ENCODE data around the gene CLK3.
"Not testable (repeated sequence)": the region's sequence is repeated elsewhere in the genome, so short reads cannot be mapped to it uniquely, and the experiment has no call there.

The CLK3 gene

GRCh38 chr15:74621936-74622335 lies 6.3 kb downstream of the CLK3 start:
- DNase-seq: no peak

DNA sequence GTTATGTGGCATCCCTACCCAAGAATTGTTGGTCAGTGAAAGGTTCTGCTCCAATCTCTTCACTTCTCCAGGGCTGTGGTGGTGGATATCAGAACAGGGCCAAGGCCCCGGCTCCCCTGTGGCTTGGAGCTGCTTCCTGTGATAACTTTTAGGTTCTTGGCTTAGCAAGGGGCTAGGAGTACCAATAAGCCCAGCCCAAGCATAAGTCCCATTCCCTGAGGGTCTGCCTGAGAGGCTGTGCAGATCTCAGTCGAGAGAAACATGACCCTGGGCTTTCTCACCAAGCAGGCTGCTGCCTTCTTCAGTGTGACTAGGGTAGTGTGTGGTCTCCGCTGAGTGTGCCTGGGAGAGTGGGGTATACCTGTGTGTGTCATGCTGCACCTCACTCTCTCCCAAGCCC lies 7.1 kb downstream of the CLK3 start:
- no peak for DNase-seq

DNA sequence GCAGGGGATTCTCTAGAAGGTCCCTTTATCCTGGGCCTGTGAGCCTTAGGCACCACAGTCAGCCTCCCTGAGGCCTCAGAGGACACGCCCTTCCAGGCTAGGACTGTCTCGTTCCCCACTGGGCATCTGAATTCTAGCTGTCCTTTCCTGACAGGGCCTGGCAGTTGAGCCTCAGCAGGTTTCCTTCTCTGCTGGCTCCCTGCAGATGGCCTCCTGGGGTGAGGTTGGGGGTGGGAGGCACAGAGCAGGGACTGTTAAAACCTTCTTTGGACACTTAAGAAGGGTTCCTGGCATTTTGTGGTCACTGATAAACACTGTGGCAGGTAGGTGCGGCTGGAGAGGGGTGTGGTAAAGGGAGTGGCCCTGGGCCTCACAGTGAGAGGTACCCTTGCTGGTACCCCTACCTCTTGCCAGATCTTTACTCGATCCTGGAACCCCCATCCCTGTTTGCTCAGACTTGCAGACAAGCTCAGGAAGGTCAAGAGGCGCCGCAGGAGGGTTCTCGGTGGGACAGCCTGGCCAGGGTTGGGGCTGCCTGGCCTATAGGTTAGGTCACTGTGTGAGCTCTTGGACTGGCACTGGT lies 8.5 kb downstream of the CLK3 start:
- no peak for DNase-seq

- DNase-seq: no peak
Measured at GRCh38 chr15:74625693-74626092, 10.1 kb downstream of the CLK3 start.

- no peak for DNase-seq
Measured at GRCh38 chr15:74626336-74626735, 10.7 kb downstream of the CLK3 start.

DNA sequence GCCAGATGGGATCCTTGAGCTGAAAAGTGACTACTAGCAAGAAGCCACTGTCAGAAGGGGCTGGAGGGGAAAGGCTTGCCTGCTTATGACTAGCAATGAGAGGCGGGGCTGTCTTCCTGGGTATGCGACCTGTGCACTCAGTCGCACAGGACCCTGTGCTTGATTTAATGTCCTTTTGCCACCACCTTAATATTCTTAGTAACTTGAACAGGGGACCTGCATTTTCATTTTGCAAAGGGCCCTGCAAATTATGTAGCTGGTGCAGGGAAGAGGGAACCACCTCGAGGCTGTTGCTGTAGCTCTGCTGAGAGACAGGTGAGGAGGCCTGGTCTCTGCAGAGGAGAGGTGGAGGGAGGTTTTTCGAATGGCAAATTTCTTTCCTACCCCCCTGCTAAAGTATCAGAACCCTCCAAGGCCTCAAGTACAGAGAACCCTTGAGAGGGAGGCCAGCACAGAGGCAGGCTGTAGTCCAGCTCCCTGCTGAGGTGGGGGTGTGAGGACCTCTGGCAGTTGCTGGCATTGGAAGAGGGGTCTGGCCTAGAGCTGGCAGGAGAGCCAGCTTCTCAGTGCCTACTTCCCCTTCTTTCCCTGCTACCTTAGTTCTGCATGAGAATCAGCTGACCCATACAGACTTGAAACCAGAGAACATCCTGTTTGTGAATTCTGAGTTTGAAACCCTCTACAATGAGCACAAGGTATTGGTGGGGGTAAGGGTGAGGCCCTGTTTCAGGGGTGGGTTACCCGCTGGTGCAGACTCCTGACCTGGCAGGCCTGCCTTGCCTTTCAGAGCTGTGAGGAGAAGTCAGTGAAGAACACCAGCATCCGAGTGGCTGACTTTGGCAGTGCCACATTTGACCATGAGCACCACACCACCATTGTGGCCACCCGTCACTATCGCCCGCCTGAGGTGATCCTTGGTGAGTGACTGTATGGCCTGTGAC lies 11.4 kb downstream of the CLK3 start:
- no peak for DNase-seq

DNA sequence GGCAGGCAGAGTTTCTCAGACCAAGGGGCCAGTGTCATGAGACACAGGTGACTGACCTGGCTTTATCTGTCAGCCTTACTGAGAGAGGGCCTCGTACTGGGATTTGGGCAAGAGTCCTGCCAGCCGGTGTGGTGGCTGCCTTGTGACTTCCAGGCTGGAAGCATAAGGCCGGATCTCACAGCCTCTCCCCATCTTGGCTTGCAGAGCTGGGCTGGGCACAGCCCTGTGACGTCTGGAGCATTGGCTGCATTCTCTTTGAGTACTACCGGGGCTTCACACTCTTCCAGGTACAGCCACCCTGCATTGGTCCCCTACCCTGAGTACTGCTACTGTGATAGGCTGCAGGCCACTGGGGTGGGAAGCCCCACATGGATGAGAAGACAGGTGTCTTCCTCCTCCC lies 12.1 kb downstream of the CLK3 start:
- no peak for DNase-seq

- DNase-seq: no peak
Measured at GRCh38 chr15:74628199-74628598, 12.6 kb downstream of the CLK3 start.

DNA sequence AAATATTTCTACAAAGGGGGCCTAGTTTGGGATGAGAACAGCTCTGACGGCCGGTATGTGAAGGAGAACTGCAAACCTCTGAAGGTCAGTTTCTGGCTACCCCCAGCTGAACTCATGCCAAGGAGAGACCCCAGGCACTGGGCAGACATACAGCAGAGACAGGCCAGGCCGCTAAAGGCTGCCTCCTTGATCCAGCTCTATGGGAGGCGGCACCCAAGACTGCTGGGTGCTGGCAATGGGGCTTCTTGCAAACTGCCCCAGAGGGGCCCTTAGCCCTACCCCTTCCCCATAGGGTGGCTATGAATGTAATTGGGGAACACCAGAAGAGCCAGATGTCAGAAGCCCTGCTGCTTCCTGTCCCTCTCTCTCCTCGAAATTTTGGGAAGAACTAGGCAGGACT lies 13.3 kb downstream of the CLK3 start:
- no peak for DNase-seq

GRCh38 chr15:74629696-74630095 lies 14.1 kb downstream of the CLK3 start:
- DNase-seq: not testable (repeated sequence)

DNA sequence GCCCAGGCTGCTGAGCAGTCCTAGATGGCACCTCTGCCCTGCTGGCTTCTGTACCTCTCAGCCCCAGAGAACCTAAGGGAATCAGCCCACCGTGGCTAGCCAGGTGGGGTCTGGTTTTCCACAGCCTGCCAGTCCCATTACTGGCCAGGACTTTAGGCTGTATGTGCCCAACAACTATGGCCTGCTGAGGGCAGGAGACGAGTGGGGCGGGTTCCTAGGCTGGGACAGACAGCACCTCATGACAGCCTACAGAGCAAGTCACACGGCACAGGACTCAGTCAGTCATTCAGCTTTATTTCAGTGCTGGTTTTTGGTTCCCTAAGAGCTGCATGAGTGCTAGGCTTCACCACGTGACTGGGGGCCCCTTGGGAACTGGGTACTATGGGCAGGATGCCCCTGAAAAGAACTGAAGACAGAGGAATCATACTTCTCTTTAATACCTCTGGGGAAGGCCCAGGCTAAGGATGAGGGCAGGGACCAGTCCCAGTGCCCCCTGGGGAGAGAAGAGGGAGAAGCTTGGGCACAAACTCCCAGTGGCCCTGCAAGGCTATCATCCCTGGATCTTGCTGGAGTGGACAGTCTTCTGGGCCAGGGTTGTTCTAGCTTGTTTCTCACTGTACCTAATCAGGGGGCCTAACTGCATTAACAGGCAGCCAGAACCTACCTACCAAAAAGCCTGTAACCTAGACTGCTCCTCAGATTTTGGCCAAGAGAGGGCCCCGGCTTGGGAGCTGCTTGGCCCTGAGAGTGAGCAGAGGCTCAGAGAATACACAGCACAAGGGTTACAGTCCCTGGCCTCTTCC lies 14.8 kb downstream of the CLK3 start:
- DNase-seq: no peak

- DNase-seq: no peak
Measured at GRCh38 chr15:74631087-74631385, 15.4 kb downstream of the CLK3 start.

DNA sequence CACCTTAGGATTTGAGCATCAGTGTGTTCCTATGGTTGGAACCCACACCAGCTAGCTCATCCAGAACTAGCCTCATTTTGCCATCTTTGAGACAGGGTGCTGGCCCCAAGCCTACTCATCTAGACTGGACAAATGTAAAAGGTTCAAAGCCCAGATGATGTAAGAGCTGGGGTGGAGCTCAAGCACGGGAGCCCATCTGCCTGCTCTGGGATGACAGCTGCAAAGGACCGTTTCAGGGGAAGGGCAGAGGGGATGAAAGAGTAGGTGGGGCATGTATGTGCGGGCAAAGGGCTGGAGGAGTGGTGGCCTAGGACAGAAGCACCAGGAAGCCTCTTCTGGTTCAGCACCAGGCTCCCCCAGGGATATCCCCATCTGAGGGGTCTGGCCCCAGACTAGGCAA lies 15.8 kb downstream of the CLK3 start:
- no peak for DNase-seq

GRCh38 chr15:74631935-74632560 lies 16.4 kb downstream of the CLK3 start:
- DNase-seq: peak; percentile 66

DNA sequence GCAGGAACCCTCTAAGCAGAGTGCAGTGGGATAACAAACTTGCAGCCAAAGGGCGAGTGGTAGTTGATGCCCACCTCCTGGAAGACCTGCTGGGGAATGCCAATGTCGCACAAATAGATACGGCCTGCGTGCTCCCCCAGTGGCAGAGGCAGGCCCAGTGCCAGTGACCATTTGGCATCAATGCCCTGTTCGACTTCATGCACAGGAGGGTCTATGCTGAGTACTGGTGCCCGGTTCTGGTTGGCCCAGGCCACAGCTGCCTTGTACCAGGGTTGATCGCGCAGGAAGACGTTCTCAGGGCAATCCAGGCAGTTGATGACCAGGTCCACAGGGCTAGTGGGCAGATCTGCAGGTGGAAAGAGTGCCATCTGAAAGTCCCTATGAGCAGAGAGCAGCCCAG lies 17.0 kb downstream of the CLK3 start:
- no peak for DNase-seq

DNA sequence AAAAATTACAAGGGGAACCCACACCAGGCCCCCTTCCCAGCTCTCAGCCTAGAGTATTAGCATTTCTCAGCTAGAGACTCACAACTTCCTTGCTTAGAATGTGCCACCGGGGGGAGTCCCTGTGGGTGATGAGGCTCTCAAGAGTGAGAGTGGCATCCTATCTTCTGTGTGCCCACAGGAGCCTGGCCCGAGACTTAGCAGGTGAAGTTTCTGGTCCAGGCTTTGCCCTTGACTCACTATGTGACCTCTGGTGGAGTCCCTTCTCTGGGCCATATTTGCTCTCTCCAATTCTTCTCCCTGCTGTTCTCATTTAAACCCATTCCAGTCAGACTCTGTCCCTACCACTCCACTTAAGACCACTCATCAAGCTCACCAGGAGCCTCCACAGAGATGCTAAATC lies 18.1 kb downstream of the CLK3 start:
- no peak for DNase-seq

GRCh38 chr15:74635228-74635627 lies 19.6 kb downstream of the CLK3 start:
- peak; percentile 82 for DNase-seq

- no peak for DNase-seq
Measured at GRCh38 chr15:74636984-74637383, 21.3 kb downstream of the CLK3 start.

DNA sequence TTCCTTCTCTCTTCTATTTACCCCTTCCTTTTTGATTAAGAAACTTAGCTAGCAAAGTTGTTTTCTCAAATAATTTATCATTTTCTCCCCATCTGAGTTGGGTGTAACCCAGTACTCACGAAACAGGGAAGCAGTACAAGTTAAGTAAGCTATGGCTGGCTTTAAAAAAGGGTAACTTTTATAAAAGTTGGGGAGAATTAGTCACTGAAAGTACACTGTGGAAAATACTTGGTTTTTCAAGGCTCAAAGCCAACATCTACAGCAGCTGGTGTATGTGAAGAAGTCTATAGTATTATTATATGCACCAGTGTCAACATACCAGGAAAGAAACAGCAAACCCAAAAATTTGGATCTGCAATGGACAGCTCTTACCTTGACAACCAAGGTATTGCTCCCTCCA lies 25.5 kb downstream of the CLK3 start:
- no peak for DNase-seq

DNA sequence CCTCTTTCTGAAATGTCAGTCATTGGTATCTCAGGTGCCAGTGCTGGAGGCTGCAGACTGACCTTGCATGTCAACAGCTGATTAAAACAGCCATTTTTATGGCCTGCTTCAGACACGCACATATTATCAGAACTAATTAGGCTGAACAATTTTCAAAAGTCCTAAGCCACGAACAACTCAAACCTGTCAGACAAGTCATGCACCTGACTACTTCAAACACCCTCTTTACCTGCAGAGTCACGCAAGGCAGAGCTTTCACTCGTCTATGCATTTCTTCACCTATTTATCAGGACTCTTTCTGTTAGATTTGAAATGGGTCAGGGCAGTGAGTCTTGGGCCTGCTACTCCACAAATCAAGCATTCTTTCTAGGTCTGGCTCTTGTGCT lies 26.7 kb downstream of the CLK3 start:
- DNase-seq: no peak

DNA sequence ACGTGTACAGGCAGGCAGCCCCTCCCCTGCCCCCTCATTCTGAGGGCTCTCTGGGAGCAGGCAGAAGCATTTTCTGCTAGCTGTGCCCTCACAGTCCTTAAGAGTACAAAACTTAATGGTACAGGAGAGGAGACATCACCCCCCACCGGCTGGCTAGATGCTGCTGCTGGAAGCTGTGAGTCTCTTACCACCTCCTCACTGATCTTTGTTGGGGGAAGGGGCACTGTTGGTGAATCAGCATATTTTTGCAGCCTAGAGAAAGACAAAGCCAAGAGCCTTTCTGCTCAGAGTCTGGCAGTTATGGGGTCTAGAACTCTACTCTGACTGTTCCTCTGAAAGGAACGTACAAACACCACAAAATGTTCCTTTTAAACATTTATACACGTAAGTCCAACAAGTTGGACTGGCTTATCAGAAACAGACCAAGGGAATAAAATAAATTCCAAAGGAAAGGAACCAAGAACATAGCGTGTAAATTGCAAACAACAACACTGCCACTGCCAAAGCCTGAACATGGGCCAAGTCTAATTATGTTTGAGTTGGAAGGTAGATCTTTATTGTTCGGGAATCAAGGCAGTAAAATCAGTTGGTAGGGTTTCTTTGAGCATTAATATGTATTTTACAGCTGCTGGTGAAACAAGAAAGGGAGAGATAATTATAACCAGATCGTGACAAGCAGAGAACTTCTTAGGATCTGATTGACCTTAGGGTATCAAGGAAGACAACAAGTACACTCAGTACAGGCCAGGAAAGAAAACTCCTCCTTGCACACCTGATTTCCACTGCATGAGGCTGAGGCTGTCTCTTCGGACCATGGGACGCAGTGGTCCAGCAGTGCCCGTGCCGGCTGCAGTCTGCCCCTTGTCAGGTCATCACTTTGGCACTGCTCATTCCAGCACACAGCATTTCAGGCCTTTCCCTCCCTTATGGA lies 27.4 kb downstream of the CLK3 start:
- DNase-seq: peak; percentile 17

- DNase-seq: peak; percentile 16
Measured at GRCh38 chr15:74643665-74644204, 28.1 kb downstream of the CLK3 start.

All from hematopoietic multipotent progenitor cell treated with erythropoietin and hydrocortisone succinate and interleukin-3 and kit ligand, for 8 days (in vitro differentiated cells).